K562 (cell line): ENCODE measurements around the gene TELO2. TPM values are rescaled to one million over a fixed set of nuclear protein-coding genes. Genes with fewer than 3 reads are reported as not detected.
A peak's percentile ranks its signal among the peaks of the same experiment; 100 is the strongest.

Experiments
- CHD7 ChIP-seq: fragments of 200-600 bp; sonication (generic); IDR thresholded peaks from one replicate; pipeline ENCODE4 v1.6.1; 2012; ENCODE audit warnings: mild to moderate bottlenecking, low read depth, low read length, inconsistent platforms
- EP400 ChIP-seq: fragments of 450-650 bp; IDR thresholded peaks from 2 replicates; pipeline ENCODE4 v1.6.1; 2017; ENCODE audit warnings: antibody characterized with exemption, mild to moderate bottlenecking, moderate library complexity
- HES1 ChIP-seq: fragments of 450-650 bp; IDR thresholded peaks from 2 replicates; pipeline ENCODE4 v1.6.1; 2016; ENCODE audit warnings: low read depth, mild to moderate bottlenecking, moderate library complexity
- KDM2B ChIP-seq: fragments of 250-450 bp; sonication (Bioruptor Pico); IDR thresholded peaks from 2 replicates; pipeline ENCODE4 v1.8.0; 2021; ENCODE audit warnings: mild to moderate bottlenecking, moderate library complexity
- NONO ChIP-seq, 2 experiments: fragments of 200-400 bp in 1 of 2; fragments of 450-650 bp in 1 of 2; formaldehyde crosslinking in 1 of 2; IDR thresholded peaks; 2 replicates each; pipeline ENCODE4 v1.6.1; 2017; ENCODE audit warnings: low read depth in 2 of 2, mild to moderate bottlenecking in 2 of 2, moderate library complexity in 2 of 2, low read length in 1 of 2
- PML ChIP-seq: IDR thresholded peaks from 2 replicates; pipeline ENCODE4 v1.6.1; 2012; ENCODE audit warnings: low read length, inconsistent platforms
- THRAP3 ChIP-seq: fragments of 450-650 bp; IDR thresholded peaks from 2 replicates; pipeline ENCODE4 v1.6.1; 2016; ENCODE audit warnings: mild to moderate bottlenecking, inconsistent platforms, borderline replicate concordance
- ZNF561 ChIP-seq: fragments of 450-650 bp; formaldehyde crosslinking; conservative IDR thresholded peaks from 2 replicates; pipeline ENCODE4 v1.4.0; 2020; ENCODE audit warnings: mild to moderate bottlenecking, moderate library complexity
- polyA plus RNA-seq, 8 experiments: library from polyadenylated mRNA; depleted of rRNA in 4 of 8; stranded (reverse) in 5 of 8; unstranded in 3 of 8; fragments of >200 nt; fragmentation: Nextera tagmentation in 2 of 8; fragmentation: Illumina TruSeq in 1 of 8; extraction: Ambion mirVana in 2 of 8; extraction: Trizol in 1 of 8; gene quantifications; 2 replicates each; pipeline versions ENCODE4 v1.2.1 to v1.2.3, GENCODE V29; 2011 to 2014; ENCODE audit warnings: inconsistent platforms in 1 of 8, missing spikeins in 1 of 8
- total RNA-seq, 7 experiments: library from RNA; depleted of rRNA in 6 of 7; stranded (reverse); fragments of >200 nt in 6 of 7; fragmentation: Illumina TruSeq in 2 of 7; extraction: Trizol in 2 of 7; gene quantifications; 2 replicates each; pipeline versions ENCODE4 v1.2.1 to v1.2.3, GENCODE V29; 2011 to 2021; ENCODE audit warnings: low replicate concordance in 1 of 7

TELO2 gene
- total and polyA plus RNA-seq, 9 of the 15 experiments (the other 6 are each of a cell fraction or from before 2014, with no cell fraction given), result 0.51 to 91.8 (median 14.5) TPM

GRCh38 chr16:1472974-1473373 lies 20.2 kb upstream of the TELO2 start (continued):
- TF ChIP-seq CHD7 (no peak), HES1 (no peak), PML (0 out of 2 replicates have a peak, but pooled peaks have one; percentile 38), THRAP3 (no peak), KDM2B (CRISPR knock-in tag) (no peak), ZNF561 (no peak), EP400 (peak; percentile 23; the same call in 1 of the 2 replicates), NONO (IDR thresholded peaks at IDR 0.05; ENCODE audit: low read depth in 2 of 2, low read length in 1 of 2) (no peak)
